GF-D8 (cell line): ENCODE results near the gene SLC28A2.
A peak's percentile ranks its signal among the peaks of the same experiment; 100 is the strongest.
"Not testable (repeated sequence)": the region's sequence is repeated elsewhere in the genome, so short reads cannot be mapped to it uniquely, and the experiment has no call there.

Source experiments
- DNase-seq: peaks from one replicate; lab custom pipeline; 2025; lab: John Stamatoyannopoulos, UW

SLC28A2 gene

DNA sequence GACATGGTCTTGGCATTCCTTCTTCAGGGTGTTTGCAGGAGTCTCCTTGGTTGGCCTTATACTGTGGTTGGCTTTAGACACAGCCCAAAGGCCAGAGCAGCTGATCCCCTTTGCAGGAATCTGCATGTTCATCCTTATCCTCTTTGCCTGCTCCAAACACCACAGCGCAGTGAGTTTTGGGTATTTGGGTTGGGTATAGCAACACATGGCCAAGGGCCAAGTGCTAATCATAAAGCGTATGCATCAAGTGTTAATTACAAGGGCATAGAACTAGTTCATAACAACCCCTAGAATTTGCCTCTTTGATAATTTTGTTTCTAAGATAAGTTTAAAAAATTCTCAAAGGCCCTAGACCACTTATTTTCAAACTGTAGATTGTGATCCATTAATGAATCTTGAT is 11.8 kb downstream of the SLC28A2 start:
- no peak for DNase-seq

DNA sequence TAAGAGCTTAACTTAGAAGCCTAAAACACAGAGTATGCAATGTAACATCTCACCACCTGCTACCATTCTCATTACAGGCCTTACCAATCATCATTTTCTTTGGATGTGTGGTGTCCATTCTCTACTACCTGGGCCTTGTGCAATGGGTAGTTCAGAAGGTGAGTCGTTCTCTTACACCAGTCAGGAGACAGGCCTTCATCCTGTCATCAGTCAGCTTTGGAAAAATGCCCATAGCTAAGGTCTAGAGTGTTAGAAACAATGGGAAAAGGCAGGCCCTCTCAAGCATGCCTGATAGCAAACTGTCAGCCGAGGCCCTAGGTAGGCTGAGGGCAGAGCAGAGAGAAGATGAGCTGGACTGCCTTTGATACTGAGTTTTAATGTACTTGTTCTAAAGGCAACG is 13.5 kb downstream of the SLC28A2 start:
- DNase-seq, result no peak

DNA sequence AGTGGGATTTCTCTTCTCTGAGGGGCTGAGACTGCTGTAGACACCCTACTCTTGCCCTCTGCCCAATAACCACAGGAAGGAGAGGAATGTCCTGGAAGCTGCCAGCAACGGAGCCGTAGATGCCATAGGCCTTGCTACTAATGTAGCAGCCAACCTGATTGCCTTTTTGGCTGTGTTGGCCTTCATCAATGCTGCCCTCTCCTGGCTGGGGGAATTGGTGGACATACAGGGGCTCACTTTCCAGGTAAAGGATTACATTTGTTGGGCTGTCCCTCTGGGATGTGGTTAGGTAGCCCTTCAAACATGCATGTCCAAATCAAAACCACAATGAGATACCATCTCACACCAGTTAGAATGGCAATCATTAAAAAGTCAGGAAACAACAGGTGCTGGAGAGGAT is 16.1 kb downstream of the SLC28A2 start:
- DNase-seq, result no peak

DNA sequence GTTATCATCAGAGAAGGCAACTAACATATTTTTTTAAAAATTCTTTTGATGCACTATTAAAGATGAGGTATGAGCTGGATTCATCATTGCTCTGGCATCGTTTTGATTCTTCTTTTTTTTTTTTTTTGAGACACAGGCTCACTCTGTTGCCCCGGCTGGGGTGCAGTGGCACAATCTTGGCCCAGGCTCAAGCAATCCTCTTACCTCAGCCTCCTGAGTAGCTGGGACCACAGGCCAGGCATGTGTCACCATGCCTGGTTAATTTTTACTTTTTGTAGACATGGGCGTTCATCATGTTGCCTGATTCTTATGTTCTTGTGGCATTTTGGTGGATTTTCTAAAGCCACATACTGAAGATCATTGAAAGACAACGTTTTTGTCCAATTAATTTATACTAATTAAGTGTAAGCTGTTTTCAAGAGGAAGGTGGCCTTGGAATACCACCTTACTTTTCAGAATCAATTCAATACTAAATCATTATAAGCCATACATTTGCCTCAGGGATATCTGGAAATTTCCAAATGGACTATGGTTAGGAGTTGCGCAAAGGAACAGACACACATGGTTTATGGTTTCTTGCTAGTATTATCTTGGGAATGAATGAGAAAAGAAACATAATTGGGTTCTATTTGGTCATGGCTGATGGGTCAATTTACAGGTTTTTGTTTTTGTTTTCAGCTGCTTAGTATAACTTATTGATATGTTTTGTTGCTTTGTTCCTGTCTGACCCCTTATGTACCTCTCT is 22.8 kb downstream of the SLC28A2 start:
- DNase-seq, result no peak

DNA sequence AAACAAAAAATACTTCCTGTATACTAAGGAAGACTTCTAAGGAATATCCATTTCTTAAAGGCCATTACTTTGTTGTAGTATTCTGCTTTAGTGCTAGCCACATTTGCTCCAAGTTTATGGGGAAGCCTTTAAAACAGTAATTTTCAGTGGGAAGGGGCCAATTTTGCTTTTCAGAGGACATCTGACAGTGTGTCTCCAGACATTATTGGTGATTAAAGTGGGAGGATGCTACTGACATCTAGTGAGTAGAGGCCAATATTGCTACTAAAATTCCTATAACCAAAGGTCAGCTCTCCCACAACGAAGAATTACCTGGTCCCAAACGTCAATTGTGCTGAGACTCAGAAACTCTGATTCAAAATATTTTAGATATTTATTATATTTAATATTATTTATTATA is 24.8 kb downstream of the SLC28A2 start:
- DNase-seq, result peak; percentile 2

DNA sequence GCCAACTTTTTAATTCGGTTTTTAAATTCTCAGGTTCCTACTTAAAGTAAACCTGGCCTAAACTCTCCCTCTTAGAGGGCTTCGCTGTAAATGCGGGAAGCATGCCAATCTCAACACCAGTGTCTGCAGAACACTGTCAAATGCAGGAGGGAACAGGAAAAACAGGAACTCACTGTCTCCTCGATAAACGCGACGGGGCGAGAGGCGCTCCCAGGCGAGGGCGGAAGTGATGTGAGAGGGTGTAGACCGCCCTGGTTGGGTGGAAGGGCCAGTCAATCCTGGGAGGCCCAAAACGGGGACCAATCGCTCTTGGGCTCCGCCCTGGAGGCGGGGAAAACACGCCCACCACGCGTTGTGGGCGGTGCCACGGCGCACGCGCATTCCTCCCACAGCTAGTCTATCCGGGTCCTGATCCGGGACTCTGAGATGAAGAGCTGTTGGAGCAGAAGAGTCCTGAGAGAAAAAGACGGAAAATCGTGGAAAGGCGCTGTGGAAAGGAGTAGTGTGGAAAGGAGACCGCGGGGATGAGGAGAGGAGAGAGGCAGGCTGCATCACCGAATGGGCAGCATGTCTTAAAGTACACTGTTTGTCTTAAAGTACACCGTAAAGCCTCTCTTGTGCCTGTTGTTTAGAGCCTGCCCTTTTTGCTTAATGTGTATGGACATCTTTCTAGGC is 27.1 kb downstream of the SLC28A2 start:
- peak; percentile 73 for DNase-seq

DNA sequence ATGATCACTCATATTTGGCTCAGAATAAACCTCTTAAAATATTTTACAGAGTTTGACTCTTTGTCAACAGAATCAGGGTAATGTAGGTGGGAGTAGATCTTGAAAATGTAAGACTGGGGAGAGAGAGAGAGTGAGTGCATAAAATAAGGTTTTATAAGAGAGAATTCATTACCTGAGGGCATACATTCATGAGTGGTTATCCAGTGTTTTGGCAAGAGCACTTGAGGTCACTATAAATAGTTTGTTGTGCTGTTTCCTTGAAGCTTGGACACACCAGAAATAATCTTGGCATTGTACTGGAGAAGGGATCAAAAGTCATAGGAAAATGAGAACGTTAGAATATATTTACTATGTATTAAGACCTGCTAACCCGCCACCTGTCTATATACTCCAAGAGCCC is 33.4 kb downstream of the SLC28A2 start:
- no peak for DNase-seq

DNA sequence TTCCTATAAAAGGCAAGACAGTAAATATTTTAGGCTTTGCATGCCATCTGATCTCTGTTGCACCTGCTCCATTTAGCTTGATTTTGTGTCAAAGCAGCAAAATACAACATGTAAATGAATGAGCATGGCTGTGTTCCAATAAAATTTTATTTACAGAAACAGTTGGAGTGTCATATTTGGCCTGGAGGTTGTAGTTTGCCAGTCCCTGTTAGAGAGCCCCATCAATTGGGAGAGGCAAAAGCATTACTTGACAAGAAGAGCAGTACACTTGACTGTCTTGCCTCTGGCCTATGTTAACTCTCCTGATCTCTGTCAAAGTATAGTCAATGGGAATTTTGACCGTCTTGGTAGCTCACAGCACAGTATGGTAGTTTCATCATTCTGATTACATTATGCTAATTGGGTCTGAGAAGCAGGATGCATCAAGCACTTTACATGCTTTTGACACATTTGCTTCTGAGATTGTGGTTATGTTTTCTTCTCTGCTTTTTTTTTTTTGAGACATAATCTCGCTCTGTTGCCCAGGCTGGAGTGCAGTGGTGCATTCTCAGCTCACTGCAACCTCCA is 35.4 kb downstream of the SLC28A2 start:
- no peak for DNase-seq

- no peak for DNase-seq
Observed at GRCh38 chr15:45288947-45289346, 36.9 kb downstream of the SLC28A2 start.

DNA sequence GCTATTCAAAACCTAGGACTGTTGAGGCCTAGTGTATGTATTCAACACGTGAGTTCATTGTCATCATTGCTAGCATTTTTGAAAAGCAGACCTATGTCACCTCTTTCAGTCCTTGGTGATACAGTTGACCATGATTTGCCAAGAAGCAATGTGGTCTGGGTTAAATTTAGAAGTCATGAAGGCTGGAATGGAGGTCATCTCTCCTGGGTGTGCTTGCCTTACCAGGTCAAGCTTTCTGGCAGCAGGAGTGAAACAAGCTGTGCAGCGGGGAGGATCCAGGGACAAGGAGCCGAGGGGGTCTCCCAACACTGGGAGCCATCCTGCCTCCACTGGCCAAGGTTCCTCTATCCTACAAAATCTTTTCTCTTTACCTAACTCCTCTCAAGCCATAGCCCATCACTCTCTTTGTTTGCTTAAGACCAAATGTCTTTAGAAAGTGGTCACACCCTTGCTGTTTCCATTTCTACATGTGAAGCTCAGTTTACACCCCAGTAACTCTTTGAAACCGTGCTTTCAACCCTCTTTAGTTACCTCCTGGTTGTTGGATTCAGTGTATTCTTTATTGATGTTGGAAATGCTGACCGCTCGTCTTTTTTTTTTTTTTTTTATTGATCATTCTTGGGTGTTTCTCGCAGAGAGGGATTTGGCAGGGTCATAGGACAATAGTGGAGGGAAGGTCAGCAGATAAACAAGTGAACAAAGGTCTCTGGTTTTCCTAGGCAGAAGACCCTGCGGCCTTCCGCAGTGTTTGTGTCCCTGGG is 40.0 kb downstream of the SLC28A2 start:
- DNase-seq, result no peak

DNA sequence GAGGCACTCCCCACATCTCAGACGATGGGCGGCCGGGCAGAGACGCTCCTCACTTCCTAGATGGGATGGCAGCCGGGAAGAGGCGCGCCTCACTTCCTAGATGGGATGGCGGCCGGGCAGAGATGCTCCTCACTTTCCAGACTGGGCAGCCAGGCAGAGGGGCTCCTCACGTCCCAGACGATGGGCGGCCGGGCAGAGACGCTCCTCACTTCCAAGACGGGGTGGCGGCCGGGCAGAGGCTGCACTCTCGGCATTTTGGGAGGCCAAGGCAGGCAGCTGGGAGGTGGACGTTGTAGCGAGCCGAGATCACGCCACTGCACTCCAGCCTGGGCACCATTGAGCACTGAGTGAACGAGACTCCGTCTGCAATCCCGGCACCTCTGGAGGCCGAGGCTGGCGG is 41.3 kb downstream of the SLC28A2 start:
- not testable (repeated sequence) for DNase-seq

DNA sequence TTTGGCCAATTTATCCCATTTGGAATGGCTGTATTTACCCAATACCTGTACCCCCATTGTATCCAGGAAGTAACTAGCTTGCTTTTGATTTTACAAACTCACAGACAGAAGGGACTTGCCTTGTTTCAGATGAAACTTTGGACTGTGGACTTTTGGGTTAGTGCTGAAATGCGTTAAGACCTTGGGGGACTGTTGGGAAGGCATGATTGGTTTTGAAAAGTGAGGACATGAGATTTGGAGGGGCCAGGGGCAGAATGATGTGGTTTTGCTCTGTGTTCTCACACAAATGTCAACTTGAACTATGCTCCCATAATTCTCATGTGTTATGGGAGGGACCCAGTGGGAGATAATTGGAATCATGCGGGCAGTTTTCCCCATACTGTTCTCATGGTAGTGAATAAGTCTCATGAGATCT is 46.9 kb downstream of the SLC28A2 start:
- not testable (repeated sequence) for DNase-seq

GRCh38 chr15:45304711-45305110 is 52.7 kb downstream of the SLC28A2 start:
- DNase-seq, result no peak

DNA sequence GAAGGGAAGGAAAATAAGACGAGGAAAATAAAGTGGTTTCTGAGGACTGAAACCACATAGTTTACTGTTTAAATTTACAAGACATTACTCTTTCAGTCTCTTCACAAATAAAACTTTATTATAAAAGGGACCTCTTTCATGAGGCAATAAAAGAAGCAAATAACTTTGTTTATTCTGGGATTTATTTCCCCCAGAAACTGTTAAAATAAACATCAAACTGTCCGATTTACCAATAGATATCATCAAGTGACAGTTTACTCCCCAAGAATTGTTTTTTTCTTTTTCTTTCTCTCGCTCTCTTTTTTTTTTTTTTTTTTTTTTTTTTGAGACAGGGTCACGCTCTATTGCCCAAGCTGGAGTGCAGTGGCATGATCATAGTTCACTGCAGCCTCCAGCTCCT is 54.1 kb downstream of the SLC28A2 start:
- DNase-seq, result no peak

- no peak for DNase-seq
Observed at GRCh38 chr15:45307230-45307924, 55.3 kb downstream of the SLC28A2 start.

- not testable (repeated sequence) for DNase-seq
Observed at GRCh38 chr15:45314117-45314516, 62.1 kb downstream of the SLC28A2 start.

- DNase-seq, result no peak
Observed at GRCh38 chr15:45314960-45315359, 62.9 kb downstream of the SLC28A2 start.

DNA sequence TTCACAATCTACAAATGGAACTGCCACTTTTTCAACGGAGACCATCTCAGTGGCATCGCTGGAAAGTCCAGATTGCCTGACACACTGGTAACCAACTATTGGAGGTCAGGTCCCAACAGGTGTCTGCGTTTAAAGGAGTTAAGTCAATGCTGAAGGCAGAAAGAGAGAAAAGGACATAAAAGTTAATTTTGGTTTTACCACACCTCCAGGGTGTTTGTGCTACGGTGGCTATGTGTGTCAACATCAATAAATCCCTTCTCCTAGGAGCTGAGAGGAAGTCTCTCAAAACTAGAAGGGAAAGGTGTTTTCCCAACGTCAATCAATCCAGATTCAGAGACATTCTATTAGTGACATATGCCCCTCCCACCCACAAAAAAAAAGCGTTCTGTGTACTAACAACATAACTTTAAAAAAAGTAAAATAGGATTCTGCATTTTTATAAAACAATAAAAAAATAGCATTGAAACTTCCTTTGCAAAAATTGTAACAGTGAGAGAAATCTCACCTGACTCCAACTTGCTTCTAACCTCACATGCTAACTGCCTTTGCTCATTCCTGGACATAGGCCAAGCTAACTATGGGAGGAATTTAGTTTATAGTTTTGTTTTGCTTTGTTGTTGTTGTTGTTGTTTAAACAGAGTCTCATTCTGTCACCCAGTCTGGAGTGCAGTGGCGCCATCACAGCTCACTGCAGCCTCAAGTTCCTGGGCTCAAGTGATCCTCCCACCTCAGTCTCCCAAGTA is 67.6 kb downstream of the SLC28A2 start:
- no peak for DNase-seq

GRCh38 chr15:45320581-45321205 is 68.7 kb downstream of the SLC28A2 start:
- DNase-seq, result no peak

DNA sequence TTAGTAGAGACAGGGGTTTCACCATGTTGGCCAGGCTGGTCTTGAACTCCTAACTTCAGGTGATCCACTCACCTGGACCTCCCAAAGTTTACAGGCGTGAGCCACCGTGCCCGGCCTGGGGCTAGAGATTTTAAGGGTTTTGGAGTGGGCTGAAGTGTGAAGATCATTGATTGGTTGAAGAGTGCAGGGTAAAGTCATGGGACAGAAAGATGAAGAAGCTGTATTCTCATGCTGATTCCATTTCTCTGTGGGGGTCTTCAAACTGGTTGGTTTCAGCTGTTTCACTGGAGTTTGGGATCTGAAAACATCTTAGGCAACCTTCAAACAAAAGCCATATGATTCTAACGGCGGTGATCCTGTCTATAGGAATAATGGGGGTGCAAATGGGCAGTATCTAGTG is 74.2 kb downstream of the SLC28A2 start:
- no peak for DNase-seq

DNA sequence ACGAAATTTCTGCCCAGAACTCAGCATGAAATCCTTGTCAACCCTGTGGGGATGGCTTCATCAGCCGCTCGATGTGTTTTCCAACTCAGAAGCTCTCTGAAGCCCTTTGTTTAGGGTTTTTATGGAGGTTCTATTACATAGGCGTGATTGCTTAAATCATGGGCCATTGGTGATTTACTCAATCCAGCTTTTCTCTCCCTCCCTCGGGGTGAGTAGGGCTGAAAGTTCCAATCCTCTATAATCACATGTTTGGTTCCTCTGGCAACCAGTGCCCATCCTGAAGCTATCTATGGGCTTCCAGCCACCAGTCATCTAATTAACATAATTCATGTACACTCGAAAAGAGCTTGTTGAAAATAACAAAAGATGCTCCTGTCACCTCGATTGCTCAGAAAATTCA is 74.7 kb downstream of the SLC28A2 start:
- DNase-seq, result no peak
